ENCODE data around the gene PPP2R5D.
"Not testable (repeated sequence)": the region's sequence is repeated elsewhere in the genome, so short reads cannot be mapped to it uniquely, and the experiment has no call there.

The PPP2R5D gene

GRCh38 chr6:43032326-43032725 lies 48.0 kb downstream of the PPP2R5D start:
- no peak for DNase-seq (ENCODE audit: low spot score)

GRCh38 chr6:43033496-43034189 lies 49.3 kb downstream of the PPP2R5D start:
- no peak for DNase-seq (ENCODE audit: low spot score)

GRCh38 chr6:43034190-43034525 lies 49.8 kb downstream of the PPP2R5D start:
- DNase-seq (ENCODE audit: low spot score), result no peak

GRCh38 chr6:43035495-43036194 lies 51.3 kb downstream of the PPP2R5D start:
- DNase-seq (ENCODE audit: low spot score), result no peak

- DNase-seq (ENCODE audit: low spot score), result no peak
Measured at GRCh38 chr6:43036712-43037111, 52.3 kb downstream of the PPP2R5D start.

GRCh38 chr6:43037197-43037596 lies 52.8 kb downstream of the PPP2R5D start:
- DNase-seq (ENCODE audit: low spot score), result no peak

GRCh38 chr6:43037706-43038105 lies 53.3 kb downstream of the PPP2R5D start:
- DNase-seq (ENCODE audit: low spot score), result no peak

- DNase-seq (ENCODE audit: low spot score), result no peak
Measured at GRCh38 chr6:43038727-43039126, 54.4 kb downstream of the PPP2R5D start.

- DNase-seq (ENCODE audit: low spot score), result peak; percentile 62
Measured at GRCh38 chr6:43040542-43041257, 56.3 kb downstream of the PPP2R5D start.

GRCh38 chr6:43041475-43041874 lies 57.1 kb downstream of the PPP2R5D start:
- DNase-seq (ENCODE audit: low spot score), result not testable (repeated sequence)

- DNase-seq (ENCODE audit: low spot score), result no peak
Measured at GRCh38 chr6:43043310-43043709, 58.9 kb downstream of the PPP2R5D start.

- peak; percentile 53 for DNase-seq (ENCODE audit: low spot score)
Measured at GRCh38 chr6:43045371-43045930, 61.1 kb downstream of the PPP2R5D start.

- DNase-seq (ENCODE audit: low spot score), result no peak
Measured at GRCh38 chr6:43047998-43048397, 63.6 kb downstream of the PPP2R5D start.

- no peak for DNase-seq (ENCODE audit: low spot score)
Measured at GRCh38 chr6:43050981-43051380, 66.6 kb downstream of the PPP2R5D start.

- DNase-seq (ENCODE audit: low spot score), result no peak
Measured at GRCh38 chr6:43052225-43052841, 68.0 kb downstream of the PPP2R5D start.

GRCh38 chr6:43052842-43053544 lies 68.6 kb downstream of the PPP2R5D start:
- DNase-seq (ENCODE audit: low spot score), result no peak

- DNase-seq (ENCODE audit: low spot score), result peak; percentile 97
Measured at GRCh38 chr6:43053545-43054205, 69.3 kb downstream of the PPP2R5D start, which contains the start of gene CUL7. TSS of gene CUL7 (minus strand) at chr6:43053851. CDS start at chr6:43052788, 1,063 bp downstream.

- no peak for DNase-seq (ENCODE audit: low spot score)
Measured at GRCh38 chr6:43054206-43054943, 70.0 kb downstream of the PPP2R5D start.

- no peak for DNase-seq (ENCODE audit: low spot score)
Measured at GRCh38 chr6:43055966-43056365, 71.6 kb downstream of the PPP2R5D start.

GRCh38 chr6:43058531-43058930 lies 74.2 kb downstream of the PPP2R5D start:
- DNase-seq (ENCODE audit: low spot score), result no peak
